MM.1S (cell line): Measurements from ENCODE around the gene PLXNA4.

ENCODE experiments used
- CTCF ChIP-seq: fragments of 300-600 bp; sonication (generic); IDR thresholded peaks from 2 replicates; pipeline ENCODE4 v1.5.1; 2016; ENCODE audit warnings: antibody characterized with exemption, low read length, mixed read lengths
- EZH2 ChIP-seq: fragments of 300-600 bp; sonication (generic); optimal IDR thresholded peaks from 2 replicates; pipeline ENCODE3; 2017; ENCODE audit warnings: low read depth, mild to moderate bottlenecking, antibody characterized with exemption, low read length, mixed read lengths

- TF ChIP-seq EZH2 (no peak), CTCF (no peak)
These were observed 350.0 kb downstream of the PLXNA4 start for GRCh38 chr7:132226046-132226956.
